ENCODE data around the gene KCTD16.

Gene KCTD16

DNA sequence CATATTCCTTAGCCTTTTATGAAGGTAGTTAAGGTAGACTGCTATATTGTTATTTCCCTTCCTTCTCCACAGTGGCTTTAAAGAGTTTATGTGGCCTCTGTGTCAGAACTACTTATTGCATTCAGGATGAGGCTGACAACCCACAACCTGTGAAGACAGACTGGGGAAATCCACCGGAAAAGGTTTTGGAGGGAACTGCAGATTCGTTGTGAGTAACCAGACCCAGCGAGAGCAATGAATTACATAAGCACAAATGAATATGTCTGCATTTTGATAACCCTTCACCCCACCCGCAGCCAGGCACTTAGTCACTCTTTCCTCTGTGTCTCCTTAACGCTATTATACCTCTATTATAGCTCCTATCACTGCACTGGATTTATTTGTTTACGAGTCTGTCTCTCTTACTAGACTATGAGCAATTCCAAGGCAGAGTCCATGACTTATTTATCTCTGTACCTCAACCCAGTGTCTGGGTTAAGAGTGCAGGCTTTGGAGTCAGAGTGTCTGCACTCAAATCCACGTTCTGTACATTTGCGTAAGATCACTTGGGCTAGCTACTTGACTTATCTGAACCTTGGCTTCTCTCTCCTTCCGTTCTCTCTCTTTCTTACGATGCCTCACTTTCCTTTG, 19.2 kb downstream of the KCTD16 start:
- peak; percentile 72 for DNase-seq
- TF ChIP-seq EZH2 (optimal IDR thresholded peaks at IDR 0.05; ENCODE audit: low read depth, low read length) (no peak), CTCF (IDR thresholded peaks at IDR 0.05; ENCODE audit: low read length) (no peak), EZH2phosphoT487 (IDR thresholded peaks at IDR 0.05; ENCODE audit: low read length) (no peak)
- peak overlapping the region; percentile 34; the same call in 1 of the 2 replicates for H3K27ac ChIP-seq (ENCODE audit: low read length)

DNA sequence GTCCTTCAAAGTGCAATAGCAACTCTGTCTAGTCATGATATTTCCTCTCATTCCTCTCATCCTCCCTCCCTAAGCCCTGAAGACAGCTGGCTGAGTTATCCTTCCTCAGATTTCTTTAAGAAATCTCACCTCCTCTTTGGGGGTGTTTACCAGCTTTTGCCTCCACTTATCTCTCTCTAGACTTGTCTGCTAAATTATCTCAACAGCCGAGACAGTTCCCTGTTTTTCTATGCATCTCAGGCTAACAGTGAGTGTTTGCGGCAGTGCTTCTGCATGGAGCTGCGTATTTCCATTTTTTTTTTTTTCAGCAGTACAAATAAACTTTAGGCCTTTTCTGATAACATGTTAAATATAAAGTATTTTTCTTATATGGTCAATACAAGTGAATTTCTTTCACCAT, 20.9 kb downstream of the KCTD16 start:
- no peaks in the 10 kb centered on the region for H3K27me3 ChIP-seq (replicated peaks; ENCODE audit: insufficient read depth, low read length)
- H3K9me2 ChIP-seq (replicated peaks; ENCODE audit: insufficient read depth, low read length), result no peaks in the 10 kb centered on the region
- peak overlapping the region; percentile 80 for H3K4me2 ChIP-seq (ENCODE audit: low read depth, low read length)
- no peaks in the 10 kb centered on the region for H3K9me3 ChIP-seq (replicated peaks; ENCODE audit: insufficient read depth, low read length)
- peak overlapping the region; percentile 43 for H3K4me3 ChIP-seq (ENCODE audit: low read length)
- H3K79me2 ChIP-seq (ENCODE audit: low read length), result no peaks in the 10 kb centered on the region
- peak overlapping the region; percentile 16; the same call in 1 of the 2 replicates for H3K9ac ChIP-seq (ENCODE audit: low read length)
- no peak for DNase-seq
- peaks cover 45% of the 10 kb centered on the region for H3K4me1 ChIP-seq (ENCODE audit: low read length)
- peaks cover 21% of the 10 kb centered on the region for H3F3A ChIP-seq (ENCODE audit: insufficient read depth, low read length)
- TF ChIP-seq EZH2phosphoT487 (IDR thresholded peaks at IDR 0.05; ENCODE audit: low read length), result no peak
- no peak for TF ChIP-seq EZH2 (optimal IDR thresholded peaks at IDR 0.05; ENCODE audit: low read depth, low read length)
- no peak for TF ChIP-seq CTCF (IDR thresholded peaks at IDR 0.05; ENCODE audit: low read length)
- peak overlapping the region; percentile 38; the same call in 1 of the 2 replicates for H3K27ac ChIP-seq (ENCODE audit: low read length)
- H3K36me3 ChIP-seq (replicated peaks; ENCODE audit: insufficient read depth, low read length), result no peaks in the 10 kb centered on the region
- H2AFZ ChIP-seq (ENCODE audit: low read length), result peak overlapping the region; percentile 36
- H4K20me1 ChIP-seq (ENCODE audit: insufficient read depth, low read length), result no peaks in the 10 kb centered on the region

More for the DNA sequence above, 19.2 kb downstream of the KCTD16 start:
- peaks cover 21% of the 10 kb centered on the region for H3F3A ChIP-seq (ENCODE audit: insufficient read depth, low read length)
- no peak overlapping the region for H3K9ac ChIP-seq (ENCODE audit: low read length)
- peak overlapping the region; percentile 18; the same call in 1 of the 2 replicates for H3K4me2 ChIP-seq (ENCODE audit: low read depth, low read length)
- H3K27me3 ChIP-seq (replicated peaks; ENCODE audit: insufficient read depth, low read length), result no peaks in the 10 kb centered on the region
- H3K9me2 ChIP-seq (replicated peaks; ENCODE audit: insufficient read depth, low read length), result no peaks in the 10 kb centered on the region
- no peaks in the 10 kb centered on the region for H3K79me2 ChIP-seq (ENCODE audit: low read length)
- no peak overlapping the region for H2AFZ ChIP-seq (ENCODE audit: low read length)
- no peaks in the 10 kb centered on the region for H3K36me3 ChIP-seq (replicated peaks; ENCODE audit: insufficient read depth, low read length)
- H4K20me1 ChIP-seq (ENCODE audit: insufficient read depth, low read length), result no peaks in the 10 kb centered on the region
- H3K4me1 ChIP-seq (ENCODE audit: low read length), result peaks cover 45% of the 10 kb centered on the region
- H3K9me3 ChIP-seq (replicated peaks; ENCODE audit: insufficient read depth, low read length), result no peaks in the 10 kb centered on the region
- no peak overlapping the region for H3K4me3 ChIP-seq (ENCODE audit: low read length)

DNA sequence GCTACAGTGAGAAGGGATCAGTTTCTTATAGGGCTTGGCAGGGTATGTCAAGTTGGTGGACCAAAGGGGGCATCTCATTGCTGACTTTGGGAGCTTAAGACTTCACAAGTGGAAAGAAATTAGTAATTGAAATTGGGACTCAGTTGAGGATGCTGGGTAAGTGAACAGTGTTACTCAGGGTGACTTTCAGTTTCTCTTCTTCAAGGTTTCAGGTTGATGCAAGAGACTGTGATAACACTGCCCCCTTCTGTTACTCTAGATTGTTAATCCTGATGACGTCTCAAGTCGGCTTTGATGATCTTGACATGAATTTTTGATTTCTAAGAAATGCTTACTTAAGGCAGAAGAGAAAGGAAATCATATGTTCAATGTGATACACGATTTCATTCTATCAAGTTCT, 21.3 kb downstream of the KCTD16 start:
- Histone ChIP-seq H3K36me3 (replicated peaks; ENCODE audit: insufficient read depth, low read length) (no peaks in the 10 kb centered on the region), H3K27me3 (replicated peaks; ENCODE audit: insufficient read depth, low read length) (no peaks in the 10 kb centered on the region), H3K79me2 (ENCODE audit: low read length) (no peaks in the 10 kb centered on the region), H3K9ac (ENCODE audit: low read length) (peak overlapping the region; percentile 16; the same call in 1 of the 2 replicates), H4K20me1 (ENCODE audit: insufficient read depth, low read length) (no peaks in the 10 kb centered on the region), H3K9me2 (replicated peaks; ENCODE audit: insufficient read depth, low read length) (no peaks in the 10 kb centered on the region), H2AFZ (ENCODE audit: low read length) (peak overlapping the region; percentile 36), H3K9me3 (replicated peaks; ENCODE audit: insufficient read depth, low read length) (no peaks in the 10 kb centered on the region), H3K4me1 (ENCODE audit: low read length) (peaks cover 43% of the 10 kb centered on the region), H3F3A (ENCODE audit: insufficient read depth, low read length) (peaks cover 21% of the 10 kb centered on the region), H3K4me2 (ENCODE audit: low read depth, low read length) (peak overlapping the region; percentile 80), H3K4me3 (ENCODE audit: low read length) (peak overlapping the region; percentile 43), H3K27ac (ENCODE audit: low read length) (peak overlapping the region; percentile 38; the same call in 1 of the 2 replicates)
- DNase-seq, result peak; percentile 95
- no peak for TF ChIP-seq EZH2phosphoT487 (IDR thresholded peaks at IDR 0.05; ENCODE audit: low read length)
- TF ChIP-seq CTCF (IDR thresholded peaks at IDR 0.05; ENCODE audit: low read length), result peak; percentile 74
